ENCODE data around the gene ALKBH6. TPM values are rescaled to one million over a fixed set of nuclear protein-coding genes. Genes with fewer than 3 reads are reported as not detected.

ALKBH6 gene
- total and polyA plus RNA-seq, 10 of the 15 experiments (the other 5 are each of a cell fraction or from before 2014, with no cell fraction given): 1.2 to 56.5 (median 36.1) TPM

- no peak overlapping the region for H3K27ac ChIP-seq (ENCODE audit: control insufficient read depth, insufficient read depth)
- no peaks in the 10 kb centered on the region for H3K79me2 ChIP-seq (ENCODE audit: control insufficient read depth, insufficient read depth, low read length)
- in situ Hi-C loops (cut with MboI) (no loop called here), intact Hi-C loops (cut with micrococcal nuclease; ENCODE audit: unreplicated experiment) (no loop called here)
- ATAC-seq (no peak), DNase-seq (ENCODE audit: low read depth, low spot score) (no peak), FAIRE-seq (no peak)
- BruUV-seq (replicated peaks): no TSS peak
- SMC1A ChIA-PET (ENCODE audit: uncharacterized antibody, unreplicated experiment): no interaction called here
- H3K4me3 ChIP-seq: no peak overlapping the region
- POLR2A ChIA-PET: no interaction called here
- no peaks in the 10 kb centered on the region for H3K9me3 ChIP-seq (replicated peaks; ENCODE audit: control insufficient read depth, insufficient read depth, low read length)
- no peaks in the 10 kb centered on the region for H3K4me1 ChIP-seq (ENCODE audit: control insufficient read depth, insufficient read depth, low read length)
- H2AFZ ChIP-seq (ENCODE audit: control insufficient read depth, low read depth, low read length): no peak overlapping the region
- H3K9ac ChIP-seq (ENCODE audit: control insufficient read depth, insufficient read depth, low read length): no peak overlapping the region
- no peak overlapping the region for H3K4me2 ChIP-seq (ENCODE audit: control insufficient read depth, insufficient read depth)
- H3K27me3 ChIP-seq (replicated peaks in 1 of 2; ENCODE audit: control insufficient read depth in 2 of 2, insufficient read depth in 2 of 2, low read length in 1 of 2): no peaks in the 10 kb centered on the region
- H3K36me3 ChIP-seq (ENCODE audit: control insufficient read depth in 2 of 2, insufficient read depth in 2 of 2, low read length in 1 of 2): no peaks in the 10 kb centered on the region
- 27% methylated on average over 2 of the region's 5 CpGs for WGBS (ENCODE audit: insufficient coverage, insufficient replicate concordance, low lambda C conversion rate, missing lambda C conversion rate)
- TF ChIP-seq DPF2 (IDR thresholded peaks at IDR 0.05) (no peak), ASH2L (IDR thresholded peaks at IDR 0.05; ENCODE audit: borderline replicate concordance, low read depth) (no peak), CBX5 (IDR thresholded peaks at IDR 0.05; ENCODE audit: low read depth) (no peak), CBFB (IDR thresholded peaks at IDR 0.05; ENCODE audit: low read depth) (no peak), EED (IDR thresholded peaks at IDR 0.05; ENCODE audit: low read depth) (no peak), NFIC (IDR thresholded peaks at IDR 0.05; ENCODE audit: low read depth, low read length) (no peak), CREM (IDR thresholded peaks at IDR 0.05; ENCODE audit: low read depth) (no peak), E2F8 (IDR thresholded peaks at IDR 0.05; ENCODE audit: low read depth, partially characterized antibody) (no peak), SRF (IDR thresholded peaks at IDR 0.05; ENCODE audit: low read depth in 2 of 2, low read length in 2 of 2) (no peak), BCL3 (IDR thresholded peaks at IDR 0.05; ENCODE audit: borderline replicate concordance, insufficient read depth, low read depth, low read length, poor library complexity, severe bottlenecking) (no peak), EZH2 (IDR thresholded peaks at IDR 0.05; ENCODE audit: borderline replicate concordance, control insufficient read depth, low read depth, low read length) (no peak), IRF5 (IDR thresholded peaks at IDR 0.05; ENCODE audit: borderline replicate concordance) (no peak), CHD2 (IDR thresholded peaks at IDR 0.05; ENCODE audit: borderline replicate concordance, low read depth, low read length) (no peak), POLR2AphosphoS2 (IDR thresholded peaks at IDR 0.05; ENCODE audit: low read depth, low read length) (no peak), NFYB (IDR thresholded peaks at IDR 0.05; ENCODE audit: insufficient read depth, low read depth, low read length) (no peak), PML (IDR thresholded peaks at IDR 0.05; ENCODE audit: low read length) (no peak), SIN3A (IDR thresholded peaks at IDR 0.05; ENCODE audit: low read depth, low read length) (no peak), GABPA (IDR thresholded peaks at IDR 0.05; ENCODE audit: low read depth) (no peak), MEF2B (IDR thresholded peaks at IDR 0.05; ENCODE audit: partially characterized antibody, poor library complexity, severe bottlenecking) (no peak)
- H4K20me1 ChIP-seq (ENCODE audit: control insufficient read depth, insufficient read depth): no peaks in the 10 kb centered on the region
- RAD21 ChIA-PET (ENCODE audit: unreplicated experiment): no interaction called here
- CTCF ChIA-PET: no interaction called here
These were observed 35.7 kb downstream of the ALKBH6 start for GRCh38 chr19:35978271-35978670.
